Tongue (tissue), 2 donors: ENCODE results near the gene SLC29A1. TPM values are rescaled to one million over a fixed set of nuclear protein-coding genes. Genes with fewer than 3 reads are reported as not detected.

Experiments
- DNase-seq: peaks from one replicate; pipeline ENCODE4 v3.0.0-alpha.2; 2015
- total RNA-seq: library from RNA; depleted of rRNA; stranded (reverse); fragments of >200 nt; gene quantifications from one replicate; pipeline ENCODE4 v1.2.3, GENCODE V29; 2014

SLC29A1 gene
- total RNA-seq, 1 donor from 2014 or later, result 49.5 TPM

GRCh38 chr6:44268095-44268628 lies 44.8 kb downstream of the SLC29A1 start:
- DNase-seq, result peak; percentile 88

GRCh38 chr6:44269178-44269920 lies 46.0 kb downstream of the SLC29A1 start:
- DNase-seq, result no peak

- no peak for DNase-seq
Measured at GRCh38 chr6:44269921-44270525, 46.6 kb downstream of the SLC29A1 start, which contains the start of gene TMEM151B. Gene TMEM151B (plus strand): TSS chr6:44270450. CDS start chr6:44270743, 293 bp downstream.

- peak; percentile 42 for DNase-seq
Measured at GRCh38 chr6:44270526-44271405, 47.4 kb downstream of the SLC29A1 start.

- no peak for DNase-seq
Measured at GRCh38 chr6:44271406-44271723, 48.0 kb downstream of the SLC29A1 start.

GRCh38 chr6:44271914-44272313 lies 48.5 kb downstream of the SLC29A1 start:
- DNase-seq, result no peak

GRCh38 chr6:44272529-44272928 lies 49.1 kb downstream of the SLC29A1 start:
- no peak for DNase-seq

- no peak for DNase-seq
Measured at GRCh38 chr6:44272999-44273566, 49.7 kb downstream of the SLC29A1 start.

GRCh38 chr6:44273617-44274016 lies 50.2 kb downstream of the SLC29A1 start:
- no peak for DNase-seq

- DNase-seq, result no peak
Measured at GRCh38 chr6:44275271-44275748, 51.9 kb downstream of the SLC29A1 start.

- DNase-seq, result peak; percentile 69
Measured at GRCh38 chr6:44275749-44276648, 52.6 kb downstream of the SLC29A1 start.

GRCh38 chr6:44276667-44277640 lies 53.6 kb downstream of the SLC29A1 start:
- no peak for DNase-seq

- DNase-seq, result no peak
Measured at GRCh38 chr6:44277763-44278162, 54.4 kb downstream of the SLC29A1 start.

- no peak for DNase-seq
Measured at GRCh38 chr6:44278315-44278714, 54.9 kb downstream of the SLC29A1 start.

GRCh38 chr6:44278774-44279697 lies 55.6 kb downstream of the SLC29A1 start:
- DNase-seq, result no peak
